Vagina (tissue), 2 donors: ENCODE data around the gene CIBAR2.

Experiments used
- POLR2A ChIP-seq, 2 donors: fragments of 450-650 bp; IDR thresholded peaks; one replicate each; pipeline ENCODE4 v1.6.1; 2017; ENCODE audit warnings: antibody characterized with exemption in 2 of 2, mild to moderate bottlenecking in 2 of 2, moderate library complexity in 2 of 2
- POLR2AphosphoS5 ChIP-seq, 2 donors: sonication (generic); formaldehyde crosslinking; IDR thresholded peaks; one replicate each; pipeline ENCODE4 v1.9.0; 2017; ENCODE audit warnings: antibody characterized with exemption in 2 of 2, mild to moderate bottlenecking in 2 of 2, low read depth in 1 of 2; ENCODE audit not compliant: insufficient read depth in 1 of 2
- TF ChIP-seq, protein P1 (sequence below), 3 experiments: fragments of 450-650 bp in 2 of 3; fragments of 200-600 bp in 1 of 3; sonication (generic) in 1 of 3; IDR thresholded peaks; one replicate each; pipeline ENCODE4 v1.5.1; 2017 to 2019; ENCODE audit warnings: antibody characterized with exemption in 3 of 3, mild to moderate bottlenecking in 2 of 3, moderate library complexity in 2 of 3

- TF ChIP-seq, protein P1, sequence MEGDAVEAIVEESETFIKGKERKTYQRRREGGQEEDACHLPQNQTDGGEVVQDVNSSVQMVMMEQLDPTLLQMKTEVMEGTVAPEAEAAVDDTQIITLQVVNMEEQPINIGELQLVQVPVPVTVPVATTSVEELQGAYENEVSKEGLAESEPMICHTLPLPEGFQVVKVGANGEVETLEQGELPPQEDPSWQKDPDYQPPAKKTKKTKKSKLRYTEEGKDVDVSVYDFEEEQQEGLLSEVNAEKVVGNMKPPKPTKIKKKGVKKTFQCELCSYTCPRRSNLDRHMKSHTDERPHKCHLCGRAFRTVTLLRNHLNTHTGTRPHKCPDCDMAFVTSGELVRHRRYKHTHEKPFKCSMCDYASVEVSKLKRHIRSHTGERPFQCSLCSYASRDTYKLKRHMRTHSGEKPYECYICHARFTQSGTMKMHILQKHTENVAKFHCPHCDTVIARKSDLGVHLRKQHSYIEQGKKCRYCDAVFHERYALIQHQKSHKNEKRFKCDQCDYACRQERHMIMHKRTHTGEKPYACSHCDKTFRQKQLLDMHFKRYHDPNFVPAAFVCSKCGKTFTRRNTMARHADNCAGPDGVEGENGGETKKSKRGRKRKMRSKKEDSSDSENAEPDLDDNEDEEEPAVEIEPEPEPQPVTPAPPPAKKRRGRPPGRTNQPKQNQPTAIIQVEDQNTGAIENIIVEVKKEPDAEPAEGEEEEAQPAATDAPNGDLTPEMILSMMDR (IDR thresholded peaks at IDR 0.05) = no peak
- TF ChIP-seq POLR2AphosphoS5 (IDR thresholded peaks at IDR 0.05; ENCODE audit: insufficient read depth in 1 of 2, low read depth in 1 of 2) (no peak), POLR2A (IDR thresholded peaks at IDR 0.05) (no peak)
These were observed 23.6 kb downstream of the CIBAR2 start for GRCh38 chr16:85088570-85089199.
